PC-3 (cell line): Measurements from ENCODE around the gene HMCN1. TPM values are rescaled to one million over a fixed set of nuclear protein-coding genes. Genes with fewer than 3 reads are reported as not detected.

Experiments
- ATAC-seq: fragments of 200-7000 bp; cut with Tn5 transposase; 2 replicates; pipeline ENCODE4 v1.9.1; 2020; ENCODE audit warnings: mild to moderate bottlenecking, moderate library complexity
- BruUV-seq: library from RNA; stranded (reverse); fragments of 400-500 nt; replicated peaks from 2 replicates; lab custom pipeline; 2021; lab: Mats Ljungman, UMichigan
- CTCF ChIA-PET: fragments of 300-600 bp; sonication (Branson Sonifier 250); formaldehyde crosslinking; loops from one replicate; lab custom pipeline; 2022; ENCODE audit warnings: antibody characterized with exemption; lab: Charles Lee
- POLR2A ChIA-PET: fragments of 300-600 bp; sonication (Branson Sonifier 250); formaldehyde crosslinking; loops from one replicate; lab custom pipeline; 2022; ENCODE audit warnings: antibody characterized with exemption; ENCODE audit not compliant: unreplicated experiment; lab: Charles Lee
- DNase-seq: peaks from one replicate; pipeline ENCODE4 v3.0.0-alpha.2; 2015
- H2AFZ ChIP-seq: fragments of 300-600 bp; sonication (generic); 2 replicates; pipeline ENCODE4 v1.6.0; 2016; ENCODE audit warnings: antibody characterized with exemption, low read length
- H3F3A ChIP-seq: fragments of 300-600 bp; sonication (generic); one replicate; pipeline ENCODE4 v1.6.0; 2017; ENCODE audit warnings: antibody characterized with exemption, low read length, control low read depth, mild to moderate bottlenecking; ENCODE audit not compliant: unreplicated experiment
- H3K27ac ChIP-seq: fragments of 300-600 bp; sonication (generic); 2 replicates; pipeline ENCODE4 v1.5.1; 2016; ENCODE audit warnings: mild to moderate bottlenecking, low read length
- H3K27me3 ChIP-seq: fragments of 300-600 bp; sonication (generic); 2 replicates; pipeline ENCODE4 v1.6.1; 2016; ENCODE audit warnings: low read length, mixed read lengths
- H3K36me3 ChIP-seq: fragments of 300-600 bp; sonication (generic); 2 replicates; pipeline ENCODE4 v1.6.1; 2016; ENCODE audit warnings: low read depth, mixed run types, low read length, mixed read lengths
- H3K4me1 ChIP-seq: fragments of 300-600 bp; sonication (generic); 2 replicates; pipeline ENCODE4 v1.5.1; 2016; ENCODE audit warnings: low read length; ENCODE audit not compliant: insufficient read depth
- H3K4me2 ChIP-seq: fragments of 300-600 bp; sonication (generic); 2 replicates; pipeline ENCODE4 v1.6.0; 2016; ENCODE audit warnings: low read length
- H3K4me3 ChIP-seq: fragments of 300-600 bp; sonication (generic); 2 replicates; pipeline ENCODE4 v1.5.1; 2016; ENCODE audit warnings: mild to moderate bottlenecking, low read length, mixed read lengths
- H3K79me2 ChIP-seq: fragments of 300-600 bp; sonication (generic); 2 replicates; pipeline ENCODE4 v1.6.1; 2017; ENCODE audit warnings: low read length, mixed read lengths
- H3K9ac ChIP-seq: fragments of 300-600 bp; sonication (generic); 2 replicates; pipeline ENCODE4 v1.6.0; 2016; ENCODE audit warnings: mild to moderate bottlenecking, low read length
- H3K9me2 ChIP-seq: fragments of 300-600 bp; sonication (generic); replicated peaks from 2 replicates; pipeline ENCODE4 v1.6.1; 2016; ENCODE audit warnings: mixed run types, low read length, mixed read lengths
- H3K9me3 ChIP-seq: fragments of 300-600 bp; sonication (generic); 2 replicates; pipeline ENCODE4 v1.6.1; 2016; ENCODE audit warnings: low read length, mixed read lengths
- H4K20me1 ChIP-seq: fragments of 300-600 bp; sonication (generic); 2 replicates; pipeline ENCODE4 v1.6.1; 2016; ENCODE audit warnings: low read length, mixed read lengths
- EZH2 ChIP-seq: fragments of 300-600 bp; sonication (generic); IDR thresholded peaks from one replicate; pipeline ENCODE4 v1.6.1; 2017; ENCODE audit warnings: antibody characterized with exemption, mild to moderate bottlenecking, low read length; ENCODE audit not compliant: unreplicated experiment
- EZH2phosphoT487 ChIP-seq: fragments of 300-600 bp; sonication (generic); IDR thresholded peaks from 2 replicates; pipeline ENCODE4 v1.6.1; 2018; ENCODE audit warnings: mild to moderate bottlenecking, antibody characterized with exemption, low read length, borderline replicate concordance
- intact Hi-C: fragments of 100-400 bp; cut with micrococcal nuclease; formaldehyde crosslinking; loops from 2 replicates; pipeline ENCODE4 v1.9.0; 2023
- total RNA-seq: library from RNA; depleted of rRNA; stranded (reverse); fragments of >200 nt; gene quantifications from 2 replicates; pipeline ENCODE4 v1.2.3, GENCODE V29; 2014
- TF ChIP-seq, protein P1 (sequence below): fragments of 300-600 bp; sonication (generic); conservative IDR thresholded peaks from 2 replicates; pipeline ENCODE4 v1.5.1; 2017; ENCODE audit warnings: antibody characterized with exemption, low read depth, mild to moderate bottlenecking, low read length

The HMCN1 gene
- total RNA-seq, 1 experiment from 2014 or later: 0.66 TPM

DNA sequence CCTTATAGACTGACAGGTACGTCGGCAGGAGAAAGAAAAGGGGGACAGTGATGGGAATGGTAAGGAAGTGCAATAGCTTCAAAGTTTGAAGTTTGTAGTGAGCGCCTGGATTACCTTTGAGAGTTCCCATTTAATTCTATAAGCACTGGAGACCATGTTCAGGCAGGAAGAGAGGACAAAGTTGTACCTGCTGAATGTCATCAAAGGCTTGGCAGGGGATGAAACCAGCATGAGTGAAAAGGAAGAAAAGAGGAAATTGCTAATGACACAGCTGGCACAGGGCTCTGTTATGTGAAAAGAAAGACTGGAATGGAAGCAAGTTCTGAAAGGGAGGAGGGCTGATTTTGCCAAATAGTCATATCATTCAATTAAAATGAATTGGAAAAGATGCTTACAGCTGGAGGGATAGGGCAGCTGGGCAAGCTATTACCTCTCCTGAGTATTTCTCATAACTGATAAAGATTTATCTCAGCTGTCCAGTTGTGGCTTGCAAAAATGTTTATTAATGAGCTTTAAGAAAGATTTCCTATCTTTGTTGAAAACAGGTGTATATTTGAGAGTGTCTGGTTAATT, 109.2 kb downstream of the HMCN1 start:
- DNase-seq (no peak), ATAC-seq (no peak)
- no peaks in the 10 kb centered on the region for H3K4me1 ChIP-seq
- H3K27ac ChIP-seq: no peak overlapping the region
- BruUV-seq: no TSS peak
- no peak overlapping the region for H3K9ac ChIP-seq
- H3F3A ChIP-seq: no peaks in the 10 kb centered on the region
- no peak overlapping the region for H3K4me3 ChIP-seq
- no peaks in the 10 kb centered on the region for H4K20me1 ChIP-seq
- H3K4me2 ChIP-seq: no peak overlapping the region
- intact Hi-C loops: no loop called here
- no peaks in the 10 kb centered on the region for H3K27me3 ChIP-seq
- POLR2A ChIA-PET: interaction anchor here (0.5 kb wide), 1 partner anchor 11 kb away, joined by 5 read pairs; no protein-coding TSS in a partner anchor
- H3K36me3 ChIP-seq: no peaks in the 10 kb centered on the region
- H3K9me3 ChIP-seq: no peaks in the 10 kb centered on the region
- no peak overlapping the region for H2AFZ ChIP-seq
- no peaks in the 10 kb centered on the region for H3K9me2 ChIP-seq
- H3K79me2 ChIP-seq: no peaks in the 10 kb centered on the region
- TF ChIP-seq EZH2phosphoT487 (no peak), EZH2 (no peak)
- TF ChIP-seq, protein P1, sequence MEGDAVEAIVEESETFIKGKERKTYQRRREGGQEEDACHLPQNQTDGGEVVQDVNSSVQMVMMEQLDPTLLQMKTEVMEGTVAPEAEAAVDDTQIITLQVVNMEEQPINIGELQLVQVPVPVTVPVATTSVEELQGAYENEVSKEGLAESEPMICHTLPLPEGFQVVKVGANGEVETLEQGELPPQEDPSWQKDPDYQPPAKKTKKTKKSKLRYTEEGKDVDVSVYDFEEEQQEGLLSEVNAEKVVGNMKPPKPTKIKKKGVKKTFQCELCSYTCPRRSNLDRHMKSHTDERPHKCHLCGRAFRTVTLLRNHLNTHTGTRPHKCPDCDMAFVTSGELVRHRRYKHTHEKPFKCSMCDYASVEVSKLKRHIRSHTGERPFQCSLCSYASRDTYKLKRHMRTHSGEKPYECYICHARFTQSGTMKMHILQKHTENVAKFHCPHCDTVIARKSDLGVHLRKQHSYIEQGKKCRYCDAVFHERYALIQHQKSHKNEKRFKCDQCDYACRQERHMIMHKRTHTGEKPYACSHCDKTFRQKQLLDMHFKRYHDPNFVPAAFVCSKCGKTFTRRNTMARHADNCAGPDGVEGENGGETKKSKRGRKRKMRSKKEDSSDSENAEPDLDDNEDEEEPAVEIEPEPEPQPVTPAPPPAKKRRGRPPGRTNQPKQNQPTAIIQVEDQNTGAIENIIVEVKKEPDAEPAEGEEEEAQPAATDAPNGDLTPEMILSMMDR: no peak
- CTCF ChIA-PET: no interaction called here

DNA sequence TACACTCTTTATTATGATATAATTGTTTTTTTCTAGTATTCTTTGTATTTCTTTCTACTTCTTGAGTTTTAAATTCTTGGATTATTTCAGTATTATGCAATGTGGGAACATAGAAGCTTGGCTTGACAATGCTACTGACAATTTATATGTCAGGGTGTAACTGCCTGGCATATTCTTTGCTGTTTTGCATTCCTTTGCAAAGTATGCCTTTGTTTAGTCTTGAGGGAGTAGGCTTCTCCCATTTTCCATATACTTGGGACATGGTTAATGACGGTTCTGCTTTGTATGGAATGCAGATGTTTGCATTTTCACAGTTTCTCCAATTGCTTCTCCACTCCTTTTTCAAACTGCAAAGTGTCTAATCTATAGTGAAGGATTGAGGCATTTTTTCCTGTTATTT, 109.8 kb downstream of the HMCN1 start:
- H4K20me1 ChIP-seq: no peaks in the 10 kb centered on the region
- ChIA-PET CTCF (no interaction called here), POLR2A (no interaction called here)
- no peak for ATAC-seq
- H3K27ac ChIP-seq: no peak overlapping the region
- no peaks in the 10 kb centered on the region for H3K9me2 ChIP-seq
- no peak overlapping the region for H2AFZ ChIP-seq
- no peak for TF ChIP-seq EZH2
- TF ChIP-seq EZH2phosphoT487: no peak
- TF ChIP-seq, protein P1: no peak
- intact Hi-C loops: no loop called here
- no peaks in the 10 kb centered on the region for H3K27me3 ChIP-seq
- no TSS peak for BruUV-seq
- no peak overlapping the region for H3K4me2 ChIP-seq
- H3K4me3 ChIP-seq: no peak overlapping the region
- no peak for DNase-seq
- no peak overlapping the region for H3K9ac ChIP-seq
- H3K9me3 ChIP-seq: no peaks in the 10 kb centered on the region
- no peaks in the 10 kb centered on the region for H3F3A ChIP-seq
- H3K4me1 ChIP-seq: no peaks in the 10 kb centered on the region
- H3K79me2 ChIP-seq: no peaks in the 10 kb centered on the region
- H3K36me3 ChIP-seq: no peaks in the 10 kb centered on the region

DNA sequence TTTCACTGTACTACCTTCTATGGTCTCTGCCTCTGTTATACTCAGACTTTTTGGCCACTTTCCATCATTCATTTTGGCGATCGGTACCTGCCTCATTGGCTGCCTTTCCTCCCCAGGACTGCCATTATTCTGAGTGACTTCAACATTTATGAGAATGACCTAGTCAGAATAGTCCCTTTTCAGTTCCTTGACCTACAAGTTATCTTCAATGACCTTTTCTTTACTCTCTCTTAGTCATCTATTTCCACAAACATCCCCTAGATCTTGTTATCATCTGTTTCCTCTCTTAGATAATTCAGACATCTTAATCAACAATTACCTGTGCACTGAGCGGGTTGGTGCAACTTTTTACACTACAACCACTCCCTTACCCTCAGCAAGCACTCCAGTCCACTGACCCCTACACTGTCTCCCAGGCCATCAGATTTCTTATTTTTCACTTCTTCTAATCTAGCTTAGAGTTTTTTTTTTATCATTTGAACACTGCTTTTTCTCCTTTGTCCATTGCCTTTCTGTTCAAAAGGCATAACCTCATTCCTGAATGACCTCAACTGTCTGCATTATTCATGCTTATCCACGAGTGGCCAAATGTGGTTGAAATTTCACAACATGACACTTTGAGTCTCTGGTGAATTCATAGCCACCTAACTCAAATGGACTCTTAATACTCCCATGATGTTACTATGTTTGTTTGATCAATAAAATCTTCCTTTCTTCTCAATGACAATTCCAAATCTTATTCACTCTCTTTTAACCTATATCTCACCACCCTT, 112.7 kb downstream of the HMCN1 start:
- Histone ChIP-seq H3K27ac (no peak overlapping the region), H3K79me2 (no peaks in the 10 kb centered on the region), H2AFZ (no peak overlapping the region), H3K36me3 (no peaks in the 10 kb centered on the region), H3F3A (no peaks in the 10 kb centered on the region), H3K4me3 (no peak overlapping the region), H3K27me3 (no peaks in the 10 kb centered on the region), H3K9me2 (no peaks in the 10 kb centered on the region), H4K20me1 (no peaks in the 10 kb centered on the region), H3K9ac (no peak overlapping the region), H3K4me2 (no peak overlapping the region), H3K9me3 (no peaks in the 10 kb centered on the region), H3K4me1 (peaks cover 9% of the 10 kb centered on the region; the same call in 1 of the 2 replicates)
- ChIA-PET CTCF (no interaction called here), POLR2A (no interaction called here)
- ATAC-seq (no peak), DNase-seq (no peak)
- intact Hi-C loops: no loop called here
- BruUV-seq: no TSS peak
- TF ChIP-seq, protein P1: no peak
- TF ChIP-seq EZH2phosphoT487: no peak
- TF ChIP-seq EZH2: no peak
